ENCODE results near the gene PPP1R9A.

Gene PPP1R9A

DNA sequence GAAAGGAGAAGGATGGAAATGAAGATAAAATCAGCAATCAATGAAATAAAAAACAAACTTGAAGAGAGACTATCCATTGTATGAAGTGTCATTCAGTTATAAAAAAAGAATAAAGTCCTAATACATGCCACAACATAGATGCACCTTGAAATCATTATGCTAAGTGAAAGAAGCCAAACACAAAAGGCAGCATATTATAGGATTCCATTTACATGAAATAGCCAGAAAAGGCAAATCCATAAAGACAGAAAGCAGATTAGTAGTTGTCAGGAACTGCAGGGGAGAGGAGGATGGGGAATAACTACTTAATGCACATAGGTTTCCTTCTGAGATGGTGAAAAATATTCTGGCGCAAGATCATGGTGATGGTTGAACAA is 423.6 kb downstream of the PPP1R9A start:
- ATAC-seq: peak; percentile 47
- TF ChIP-seq ESRRG (CRISPR knock-in tag; IDR thresholded peaks at IDR 0.05): no peak
- no peak for TF ChIP-seq ARNTL (CRISPR knock-in tag; IDR thresholded peaks at IDR 0.05; ENCODE audit: borderline replicate concordance, low read depth)
- TF ChIP-seq GLIS3 (CRISPR knock-in tag; IDR thresholded peaks at IDR 0.05): no peak
- TF ChIP-seq ZNF8 (CRISPR knock-in tag; IDR thresholded peaks at IDR 0.05): no peak
- TF ChIP-seq, protein P1, sequence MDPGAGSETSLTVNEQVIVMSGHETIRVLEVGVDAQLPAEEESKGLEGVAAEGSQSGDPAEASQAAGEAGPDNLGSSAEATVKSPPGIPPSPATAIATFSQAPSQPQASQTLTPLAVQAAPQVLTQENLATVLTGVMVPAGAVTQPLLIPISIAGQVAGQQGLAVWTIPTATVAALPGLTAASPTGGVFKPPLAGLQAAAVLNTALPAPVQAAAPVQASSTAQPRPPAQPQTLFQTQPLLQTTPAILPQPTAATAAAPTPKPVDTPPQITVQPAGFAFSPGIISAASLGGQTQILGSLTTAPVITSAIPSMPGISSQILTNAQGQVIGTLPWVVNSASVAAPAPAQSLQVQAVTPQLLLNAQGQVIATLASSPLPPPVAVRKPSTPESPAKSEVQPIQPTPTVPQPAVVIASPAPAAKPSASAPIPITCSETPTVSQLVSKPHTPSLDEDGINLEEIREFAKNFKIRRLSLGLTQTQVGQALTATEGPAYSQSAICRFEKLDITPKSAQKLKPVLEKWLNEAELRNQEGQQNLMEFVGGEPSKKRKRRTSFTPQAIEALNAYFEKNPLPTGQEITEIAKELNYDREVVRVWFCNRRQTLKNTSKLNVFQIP (CRISPR knock-in tag; IDR thresholded peaks at IDR 0.05; ENCODE audit: borderline replicate concordance, low read depth): no peak
- TF ChIP-seq TCF4 (CRISPR knock-in tag; IDR thresholded peaks at IDR 0.05; ENCODE audit: borderline replicate concordance): no peak
- no peak for TF ChIP-seq ZFP30 (CRISPR knock-in tag; IDR thresholded peaks at IDR 0.05)

DNA sequence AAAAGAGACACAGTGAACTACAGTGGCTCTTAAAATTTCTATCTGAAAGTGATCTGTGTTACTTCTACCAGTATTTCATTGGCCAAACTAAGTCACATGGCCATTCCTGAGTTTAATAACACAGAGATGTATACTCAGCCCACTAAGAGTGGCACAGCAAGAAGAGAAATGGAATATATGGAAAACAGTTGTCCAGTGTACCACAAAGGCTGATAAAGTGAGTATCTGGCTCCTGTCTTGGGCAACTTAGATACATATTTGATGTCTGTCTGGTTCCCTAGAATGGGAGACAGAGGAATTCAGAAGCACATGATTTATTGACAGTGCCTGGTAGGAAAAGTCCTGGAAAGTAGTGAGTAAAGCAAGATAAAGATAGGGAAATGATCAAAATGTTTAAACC is 427.1 kb downstream of the PPP1R9A start:
- peak; percentile 15; the same call in 1 of the 3 replicates for ATAC-seq
- 0 out of 2 replicates have a peak, but pooled peaks have one; percentile 7 for TF ChIP-seq ISL1 (CRISPR knock-in tag; IDR thresholded peaks at IDR 0.05)
- TF ChIP-seq, protein P2, sequence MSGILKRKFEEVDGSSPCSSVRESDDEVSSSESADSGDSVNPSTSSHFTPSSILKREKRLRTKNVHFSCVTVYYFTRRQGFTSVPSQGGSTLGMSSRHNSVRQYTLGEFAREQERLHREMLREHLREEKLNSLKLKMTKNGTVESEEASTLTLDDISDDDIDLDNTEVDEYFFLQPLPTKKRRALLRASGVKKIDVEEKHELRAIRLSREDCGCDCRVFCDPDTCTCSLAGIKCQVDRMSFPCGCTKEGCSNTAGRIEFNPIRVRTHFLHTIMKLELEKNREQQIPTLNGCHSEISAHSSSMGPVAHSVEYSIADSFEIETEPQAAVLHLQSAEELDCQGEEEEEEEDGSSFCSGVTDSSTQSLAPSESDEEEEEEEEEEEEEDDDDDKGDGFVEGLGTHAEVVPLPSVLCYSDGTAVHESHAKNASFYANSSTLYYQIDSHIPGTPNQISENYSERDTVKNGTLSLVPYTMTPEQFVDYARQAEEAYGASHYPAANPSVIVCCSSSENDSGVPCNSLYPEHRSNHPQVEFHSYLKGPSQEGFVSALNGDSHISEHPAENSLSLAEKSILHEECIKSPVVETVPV (CRISPR knock-in tag; IDR thresholded peaks at IDR 0.05): no peak

DNA sequence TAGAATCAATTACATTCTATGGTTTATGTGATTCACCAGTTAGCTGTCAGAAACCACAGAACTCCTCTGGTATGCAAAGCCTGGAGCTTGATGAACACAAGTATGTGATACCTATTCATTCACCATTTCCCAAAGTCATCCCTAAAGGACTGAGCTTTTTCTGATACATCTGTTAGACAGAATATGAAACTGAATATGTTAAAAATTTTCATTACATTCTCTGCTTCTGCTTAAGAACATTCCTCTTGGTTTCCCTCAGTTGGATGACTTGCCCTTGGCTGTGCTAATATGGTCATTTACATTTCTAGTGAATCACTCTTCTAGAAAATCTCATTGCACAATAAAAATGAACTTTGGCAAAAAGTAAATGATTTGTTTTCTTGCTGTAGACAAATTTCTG is 427.7 kb downstream of the PPP1R9A start:
- no peak for TF ChIP-seq OSR1 (CRISPR knock-in tag; IDR thresholded peaks at IDR 0.05)
- TF ChIP-seq CSDC2 (CRISPR knock-in tag; IDR thresholded peaks at IDR 0.05): no peak
- no peak for TF ChIP-seq BACH2 (CRISPR knock-in tag; IDR thresholded peaks at IDR 0.05; ENCODE audit: borderline replicate concordance)
- no peak for TF ChIP-seq ARNTL (CRISPR knock-in tag; IDR thresholded peaks at IDR 0.05; ENCODE audit: borderline replicate concordance, low read depth)
- no peak for TF ChIP-seq GLIS3 (CRISPR knock-in tag; IDR thresholded peaks at IDR 0.05)
- no peak for TF ChIP-seq ZC3H10 (CRISPR knock-in tag; IDR thresholded peaks at IDR 0.05)
- TF ChIP-seq ESRRG (CRISPR knock-in tag; IDR thresholded peaks at IDR 0.05): no peak
- TF ChIP-seq, protein P3, sequence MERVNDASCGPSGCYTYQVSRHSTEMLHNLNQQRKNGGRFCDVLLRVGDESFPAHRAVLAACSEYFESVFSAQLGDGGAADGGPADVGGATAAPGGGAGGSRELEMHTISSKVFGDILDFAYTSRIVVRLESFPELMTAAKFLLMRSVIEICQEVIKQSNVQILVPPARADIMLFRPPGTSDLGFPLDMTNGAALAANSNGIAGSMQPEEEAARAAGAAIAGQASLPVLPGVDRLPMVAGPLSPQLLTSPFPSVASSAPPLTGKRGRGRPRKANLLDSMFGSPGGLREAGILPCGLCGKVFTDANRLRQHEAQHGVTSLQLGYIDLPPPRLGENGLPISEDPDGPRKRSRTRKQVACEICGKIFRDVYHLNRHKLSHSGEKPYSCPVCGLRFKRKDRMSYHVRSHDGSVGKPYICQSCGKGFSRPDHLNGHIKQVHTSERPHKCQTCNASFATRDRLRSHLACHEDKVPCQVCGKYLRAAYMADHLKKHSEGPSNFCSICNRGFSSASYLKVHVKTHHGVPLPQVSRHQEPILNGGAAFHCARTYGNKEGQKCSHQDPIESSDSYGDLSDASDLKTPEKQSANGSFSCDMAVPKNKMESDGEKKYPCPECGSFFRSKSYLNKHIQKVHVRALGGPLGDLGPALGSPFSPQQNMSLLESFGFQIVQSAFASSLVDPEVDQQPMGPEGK (CRISPR knock-in tag; IDR thresholded peaks at IDR 0.05; ENCODE audit: borderline replicate concordance): no peak
- TF ChIP-seq TCF4 (CRISPR knock-in tag; IDR thresholded peaks at IDR 0.05; ENCODE audit: borderline replicate concordance): no peak
- no peak for TF ChIP-seq ISL1 (CRISPR knock-in tag; IDR thresholded peaks at IDR 0.05)
- no peak for TF ChIP-seq SNAI2 (CRISPR knock-in tag; IDR thresholded peaks at IDR 0.05)
- ATAC-seq: peak; percentile 75

DNA sequence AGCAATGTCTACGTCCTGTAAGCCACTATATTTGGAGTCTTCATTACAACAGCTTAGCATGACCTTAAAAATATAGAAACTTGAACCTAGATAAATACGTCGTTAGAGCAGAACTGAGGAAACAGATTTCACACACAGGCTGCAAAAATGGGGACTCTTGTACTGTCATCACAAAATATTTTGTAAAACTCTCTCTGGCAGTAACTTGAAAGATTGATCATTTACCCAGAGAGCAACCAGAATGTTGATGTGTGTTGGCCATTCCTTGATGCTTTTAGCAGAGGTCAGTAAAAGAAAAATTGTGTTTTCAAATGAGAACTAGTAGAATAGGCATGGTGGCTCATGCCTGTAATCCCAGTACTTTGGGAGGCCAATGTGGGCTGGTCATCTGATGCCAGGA is 431.4 kb downstream of the PPP1R9A start:
- ATAC-seq: no peak
- TF ChIP-seq SNAI2 (CRISPR knock-in tag; IDR thresholded peaks at IDR 0.05) (no peak), CSDC2 (CRISPR knock-in tag; IDR thresholded peaks at IDR 0.05) (no peak), ZFP30 (CRISPR knock-in tag; IDR thresholded peaks at IDR 0.05) (no peak), BACH2 (CRISPR knock-in tag; IDR thresholded peaks at IDR 0.05; ENCODE audit: borderline replicate concordance) (no peak), TCF4 (CRISPR knock-in tag; IDR thresholded peaks at IDR 0.05; ENCODE audit: borderline replicate concordance) (no peak), TOX (CRISPR knock-in tag; IDR thresholded peaks at IDR 0.05; ENCODE audit: borderline replicate concordance) (no peak), ESRRG (CRISPR knock-in tag; IDR thresholded peaks at IDR 0.05) (no peak)
- TF ChIP-seq, protein P3 (CRISPR knock-in tag; IDR thresholded peaks at IDR 0.05; ENCODE audit: borderline replicate concordance): no peak
- TF ChIP-seq, protein P4, sequence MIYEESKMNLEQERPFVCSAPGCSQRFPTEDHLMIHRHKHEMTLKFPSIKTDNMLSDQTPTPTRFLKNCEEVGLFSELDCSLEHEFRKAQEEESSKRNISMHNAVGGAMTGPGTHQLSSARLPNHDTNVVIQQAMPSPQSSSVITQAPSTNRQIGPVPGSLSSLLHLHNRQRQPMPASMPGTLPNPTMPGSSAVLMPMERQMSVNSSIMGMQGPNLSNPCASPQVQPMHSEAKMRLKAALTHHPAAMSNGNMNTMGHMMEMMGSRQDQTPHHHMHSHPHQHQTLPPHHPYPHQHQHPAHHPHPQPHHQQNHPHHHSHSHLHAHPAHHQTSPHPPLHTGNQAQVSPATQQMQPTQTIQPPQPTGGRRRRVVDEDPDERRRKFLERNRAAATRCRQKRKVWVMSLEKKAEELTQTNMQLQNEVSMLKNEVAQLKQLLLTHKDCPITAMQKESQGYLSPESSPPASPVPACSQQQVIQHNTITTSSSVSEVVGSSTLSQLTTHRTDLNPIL (CRISPR knock-in tag; IDR thresholded peaks at IDR 0.05; ENCODE audit: low read depth): no peak

DNA sequence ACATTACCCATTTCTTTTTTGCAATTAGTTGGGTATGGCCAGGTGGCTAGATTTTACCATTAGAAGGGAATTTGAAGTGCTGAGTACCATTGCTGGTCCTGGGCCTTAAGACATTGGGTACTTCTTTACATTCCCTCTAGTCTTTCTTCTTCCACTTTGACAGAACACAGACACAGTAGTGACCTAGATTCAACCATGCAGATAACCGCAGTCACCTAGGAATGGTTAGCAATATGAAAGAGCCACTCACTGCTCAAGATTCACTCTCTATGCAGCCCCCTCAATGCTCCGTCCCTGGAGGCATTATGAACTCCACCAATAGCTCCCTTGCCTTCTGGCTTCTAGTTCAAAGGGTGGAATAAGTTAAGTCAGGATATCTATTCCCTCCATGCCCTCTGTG is 433.1 kb downstream of the PPP1R9A start:
- no peak for ATAC-seq
- TF ChIP-seq, protein P4 (CRISPR knock-in tag; IDR thresholded peaks at IDR 0.05; ENCODE audit: low read depth): no peak
- TF ChIP-seq, protein P5, sequence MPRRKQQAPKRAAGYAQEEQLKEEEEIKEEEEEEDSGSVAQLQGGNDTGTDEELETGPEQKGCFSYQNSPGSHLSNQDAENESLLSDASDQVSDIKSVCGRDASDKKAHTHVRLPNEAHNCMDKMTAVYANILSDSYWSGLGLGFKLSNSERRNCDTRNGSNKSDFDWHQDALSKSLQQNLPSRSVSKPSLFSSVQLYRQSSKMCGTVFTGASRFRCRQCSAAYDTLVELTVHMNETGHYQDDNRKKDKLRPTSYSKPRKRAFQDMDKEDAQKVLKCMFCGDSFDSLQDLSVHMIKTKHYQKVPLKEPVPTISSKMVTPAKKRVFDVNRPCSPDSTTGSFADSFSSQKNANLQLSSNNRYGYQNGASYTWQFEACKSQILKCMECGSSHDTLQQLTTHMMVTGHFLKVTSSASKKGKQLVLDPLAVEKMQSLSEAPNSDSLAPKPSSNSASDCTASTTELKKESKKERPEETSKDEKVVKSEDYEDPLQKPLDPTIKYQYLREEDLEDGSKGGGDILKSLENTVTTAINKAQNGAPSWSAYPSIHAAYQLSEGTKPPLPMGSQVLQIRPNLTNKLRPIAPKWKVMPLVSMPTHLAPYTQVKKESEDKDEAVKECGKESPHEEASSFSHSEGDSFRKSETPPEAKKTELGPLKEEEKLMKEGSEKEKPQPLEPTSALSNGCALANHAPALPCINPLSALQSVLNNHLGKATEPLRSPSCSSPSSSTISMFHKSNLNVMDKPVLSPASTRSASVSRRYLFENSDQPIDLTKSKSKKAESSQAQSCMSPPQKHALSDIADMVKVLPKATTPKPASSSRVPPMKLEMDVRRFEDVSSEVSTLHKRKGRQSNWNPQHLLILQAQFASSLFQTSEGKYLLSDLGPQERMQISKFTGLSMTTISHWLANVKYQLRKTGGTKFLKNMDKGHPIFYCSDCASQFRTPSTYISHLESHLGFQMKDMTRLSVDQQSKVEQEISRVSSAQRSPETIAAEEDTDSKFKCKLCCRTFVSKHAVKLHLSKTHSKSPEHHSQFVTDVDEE (CRISPR knock-in tag; IDR thresholded peaks at IDR 0.05): no peak
- no peak for TF ChIP-seq RARB (CRISPR knock-in tag; IDR thresholded peaks at IDR 0.05)
- TF ChIP-seq ZFP30 (CRISPR knock-in tag; IDR thresholded peaks at IDR 0.05): no peak
- no peak for TF ChIP-seq ZFP3 (CRISPR knock-in tag; IDR thresholded peaks at IDR 0.05)
- no peak for TF ChIP-seq GLIS3 (CRISPR knock-in tag; IDR thresholded peaks at IDR 0.05)
- TF ChIP-seq TCF4 (CRISPR knock-in tag; IDR thresholded peaks at IDR 0.05; ENCODE audit: borderline replicate concordance): no peak
- TF ChIP-seq SNAI2 (CRISPR knock-in tag; IDR thresholded peaks at IDR 0.05): no peak
- TF ChIP-seq ARNTL (CRISPR knock-in tag; IDR thresholded peaks at IDR 0.05; ENCODE audit: borderline replicate concordance, low read depth): no peak
- no peak for TF ChIP-seq ISL1 (CRISPR knock-in tag; IDR thresholded peaks at IDR 0.05)
- TF ChIP-seq TOX (CRISPR knock-in tag; IDR thresholded peaks at IDR 0.05; ENCODE audit: borderline replicate concordance): no peak
- TF ChIP-seq ZC3H10 (CRISPR knock-in tag; IDR thresholded peaks at IDR 0.05): no peak

All from SK-N-SH treated with all-trans-retinoic acid at 6 μM for 48 hours (cell line).